ENCODE measurements around the gene ARIH1. TPM values are rescaled to one million over a fixed set of nuclear protein-coding genes. Genes with fewer than 3 reads are reported as not detected.
"Not testable (repeated sequence)": the region's sequence is repeated elsewhere in the genome, so short reads cannot be mapped to it uniquely, and the experiment has no call there.

The ARIH1 gene, protein sequence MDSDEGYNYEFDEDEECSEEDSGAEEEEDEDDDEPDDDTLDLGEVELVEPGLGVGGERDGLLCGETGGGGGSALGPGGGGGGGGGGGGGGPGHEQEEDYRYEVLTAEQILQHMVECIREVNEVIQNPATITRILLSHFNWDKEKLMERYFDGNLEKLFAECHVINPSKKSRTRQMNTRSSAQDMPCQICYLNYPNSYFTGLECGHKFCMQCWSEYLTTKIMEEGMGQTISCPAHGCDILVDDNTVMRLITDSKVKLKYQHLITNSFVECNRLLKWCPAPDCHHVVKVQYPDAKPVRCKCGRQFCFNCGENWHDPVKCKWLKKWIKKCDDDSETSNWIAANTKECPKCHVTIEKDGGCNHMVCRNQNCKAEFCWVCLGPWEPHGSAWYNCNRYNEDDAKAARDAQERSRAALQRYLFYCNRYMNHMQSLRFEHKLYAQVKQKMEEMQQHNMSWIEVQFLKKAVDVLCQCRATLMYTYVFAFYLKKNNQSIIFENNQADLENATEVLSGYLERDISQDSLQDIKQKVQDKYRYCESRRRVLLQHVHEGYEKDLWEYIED
- total RNA-seq = 163 TPM
- long read RNA-seq, full-length matches to known transcripts = 11 of 13 reads
- long read RNA-seq, partial matches to known transcripts = 1 of 13 reads
- long read RNA-seq, other reads (novel, unspliced or antisense) = 1 of 13 reads

DNA sequence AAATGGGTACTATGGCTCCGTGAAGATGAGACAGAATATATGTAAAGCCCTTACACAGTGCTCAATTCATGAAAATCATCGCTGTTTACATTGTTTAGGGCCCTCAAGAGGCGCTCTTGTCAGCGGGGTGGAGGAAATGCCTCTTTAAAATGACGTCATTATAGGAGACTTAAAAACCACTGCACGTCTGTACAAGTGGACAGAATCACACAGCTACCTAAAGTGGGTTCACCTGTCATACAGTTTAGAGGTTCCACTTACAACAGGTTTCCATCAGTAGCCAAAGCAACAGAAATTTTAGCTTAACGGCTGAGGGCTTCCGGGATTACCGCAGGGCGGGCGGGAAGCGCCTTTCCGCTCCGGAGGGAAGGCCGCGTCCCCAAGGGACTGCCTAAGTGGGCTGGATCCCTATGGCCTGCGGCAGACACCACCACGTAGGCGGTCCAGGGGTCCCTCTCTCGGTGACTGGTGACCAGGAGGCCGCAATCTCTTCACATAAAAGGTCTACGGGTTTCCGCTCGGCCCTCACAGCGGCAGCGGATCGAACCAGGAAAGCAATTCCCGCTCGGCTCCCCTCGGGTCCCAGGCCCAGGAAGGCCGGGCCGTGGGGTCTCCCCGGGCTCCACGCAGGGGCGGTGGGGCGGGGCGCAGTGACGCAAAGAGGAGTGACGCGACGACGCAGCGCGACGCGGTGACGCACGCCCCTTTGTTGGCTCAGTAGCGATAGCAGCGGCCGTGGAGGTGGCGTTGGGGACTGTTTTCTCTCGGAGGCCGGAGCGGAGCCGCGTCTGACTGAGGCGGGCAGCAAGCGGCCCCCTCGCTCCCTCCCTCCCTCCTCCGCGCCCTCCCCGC, at the start of gene ARIH1:
Gene ARIH1, plus strand, starts transcription at position 717 of the 852 bp plus-strand sequence. CDS start 310 bp downstream, outside the sequence.
- DNase-seq (ENCODE audit: missing footprints) (peak; percentile 98), ATAC-seq (peak; percentile 98)
- intact Hi-C loops (cut with DNase I) = loop anchor here (2.0 to 10.0 kb wide), 2 partner anchors 97 to 199 kb away; partner anchors contain the start of genes HEXA and PARP6

- ATAC-seq (no peak), DNase-seq (ENCODE audit: missing footprints) (no peak)
- intact Hi-C loops (cut with DNase I) = no loop called here
Observed at GRCh38 chr15:72426753-72427152, 47.4 kb upstream of the ARIH1 start.

- intact Hi-C loops (cut with DNase I) = no loop called here
- ATAC-seq = no peak
- no peak for DNase-seq (ENCODE audit: missing footprints)
Observed at GRCh38 chr15:72437650-72438316, 36.3 kb upstream of the ARIH1 start.

DNA sequence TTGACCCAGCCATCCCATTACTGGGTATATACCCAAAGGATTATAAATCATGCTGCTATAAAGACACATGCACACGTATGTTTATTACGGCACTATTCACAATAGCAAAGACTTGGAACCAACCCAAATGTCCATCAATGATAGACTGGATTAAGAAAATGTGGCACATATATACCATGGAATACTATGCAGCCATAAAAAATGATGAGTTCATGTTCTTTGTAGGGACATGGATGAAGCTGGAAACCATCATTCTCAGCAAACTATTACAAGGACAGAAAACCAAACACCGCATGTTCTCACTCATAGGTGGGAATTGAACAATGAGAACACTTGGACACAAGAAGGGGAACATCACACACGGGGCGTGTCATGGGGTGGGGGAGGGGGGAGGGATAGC, 31.3 kb upstream of the ARIH1 start:
- DNase-seq (ENCODE audit: missing footprints); ATAC-seq; intact Hi-C loops (cut with DNase I): not testable (repeated sequence)

DNA sequence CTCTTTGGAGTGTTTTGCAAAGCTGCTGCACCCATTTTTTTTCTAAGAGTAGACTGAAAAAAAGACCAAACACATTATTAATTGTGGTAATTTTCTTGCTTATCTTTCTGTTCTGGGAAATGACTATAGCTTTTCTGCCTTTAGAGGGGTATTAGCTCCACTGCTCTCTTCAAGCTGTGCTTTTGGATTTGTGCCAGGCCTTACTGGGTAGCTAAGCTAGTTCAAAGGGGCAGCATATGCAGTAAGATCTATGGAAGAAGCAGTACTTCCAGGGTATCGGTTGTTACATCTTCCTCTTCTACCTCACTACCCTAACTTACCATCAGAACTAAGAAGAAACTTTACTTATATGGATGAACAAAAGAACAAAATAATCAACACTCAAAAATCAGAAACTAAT, 28.7 kb upstream of the ARIH1 start:
- no peak for ATAC-seq
- no peak for DNase-seq (ENCODE audit: missing footprints)
- intact Hi-C loops (cut with DNase I) = no loop called here

DNA sequence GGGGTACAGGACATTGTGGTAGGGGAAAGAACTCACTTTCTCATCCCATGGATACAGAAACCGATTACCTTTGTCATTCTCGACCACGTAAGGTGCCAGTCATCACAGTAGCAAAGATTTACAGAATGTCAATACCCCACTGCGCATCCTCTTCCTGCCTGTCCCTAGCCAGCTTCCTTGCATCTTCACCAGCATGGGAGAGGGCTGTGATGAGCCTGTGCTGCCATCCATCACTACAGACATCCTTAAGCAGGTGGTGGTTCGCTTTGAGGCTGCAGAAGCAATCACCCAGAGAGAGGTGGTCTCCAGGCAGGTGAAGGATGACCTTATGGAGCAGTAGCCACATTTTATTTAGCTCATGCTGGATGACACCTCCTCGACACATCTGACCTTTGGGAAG, 23.3 kb upstream of the ARIH1 start:
- no peak for DNase-seq (ENCODE audit: missing footprints)
- intact Hi-C loops (cut with DNase I) = no loop called here
- ATAC-seq = no peak

DNA sequence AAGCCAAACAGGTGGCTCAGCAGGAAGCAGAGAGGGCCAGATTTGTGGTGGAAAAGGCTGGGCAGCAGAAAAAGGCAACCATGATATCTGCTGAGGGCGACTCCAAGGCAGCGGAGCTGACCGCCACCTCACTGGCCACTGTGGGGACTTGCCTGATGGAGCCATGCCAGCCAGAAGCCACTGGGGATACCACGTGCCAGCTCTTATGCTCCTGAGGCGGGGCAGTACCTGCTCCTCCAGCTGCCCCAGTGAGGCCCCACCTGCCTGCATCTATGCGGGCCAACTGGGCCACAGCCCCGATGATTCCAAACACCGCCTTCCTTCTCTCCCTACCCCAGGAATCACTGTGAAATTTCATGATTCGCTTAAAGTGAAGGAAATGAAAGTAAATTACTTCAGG, 22.9 kb upstream of the ARIH1 start:
- no peak for ATAC-seq
- intact Hi-C loops (cut with DNase I) = no loop called here
- no peak for DNase-seq (ENCODE audit: missing footprints)

DNA sequence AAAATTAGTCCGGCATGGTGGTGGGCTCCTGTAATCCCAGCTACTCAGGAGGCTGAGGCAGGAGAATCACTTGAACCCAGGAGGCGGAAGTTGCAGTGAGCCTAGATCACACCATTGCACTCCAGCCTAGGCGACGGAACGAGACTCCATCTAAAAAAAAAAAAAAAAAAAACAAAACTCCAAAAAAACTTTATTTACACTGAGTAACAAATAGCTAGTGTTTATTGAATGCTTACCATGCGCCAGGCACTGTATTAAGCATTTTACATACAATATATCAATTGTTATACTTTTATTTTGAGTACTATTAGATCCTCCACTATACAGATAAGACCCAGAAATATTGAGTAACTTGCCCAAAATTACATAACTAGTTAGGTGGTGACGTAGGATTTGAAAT, 17.4 kb upstream of the ARIH1 start:
- no peak for ATAC-seq
- intact Hi-C loops (cut with DNase I) = loop anchor here (5.0 kb wide), 1 partner anchor 69 kb away; no protein-coding TSS in a partner anchor

DNA sequence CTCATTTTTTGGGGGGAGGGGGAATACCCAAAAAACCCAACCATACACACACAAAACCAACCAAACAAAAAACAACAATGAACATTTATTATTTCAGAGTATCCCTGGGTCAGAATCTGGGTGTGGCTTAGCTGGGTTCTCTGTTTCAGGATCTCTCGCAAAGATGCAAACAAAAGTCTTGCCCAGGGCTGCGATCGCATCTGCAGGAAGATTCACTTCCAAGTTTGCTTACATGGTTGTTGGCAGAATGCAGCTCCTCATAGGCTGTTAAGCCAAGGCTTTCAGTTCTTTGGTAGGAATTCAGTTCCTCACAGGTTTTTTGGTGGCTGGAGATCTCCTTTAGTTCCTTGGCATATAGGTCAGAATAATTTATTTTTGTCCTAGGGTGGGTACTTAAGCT, 13.7 kb upstream of the ARIH1 start:
- DNase-seq (ENCODE audit: missing footprints) = no peak
- intact Hi-C loops (cut with DNase I) = no loop called here
- no peak for ATAC-seq

More for the DNA sequence above, 17.4 kb upstream of the ARIH1 start:
- no peak for DNase-seq (ENCODE audit: missing footprints)

DNA sequence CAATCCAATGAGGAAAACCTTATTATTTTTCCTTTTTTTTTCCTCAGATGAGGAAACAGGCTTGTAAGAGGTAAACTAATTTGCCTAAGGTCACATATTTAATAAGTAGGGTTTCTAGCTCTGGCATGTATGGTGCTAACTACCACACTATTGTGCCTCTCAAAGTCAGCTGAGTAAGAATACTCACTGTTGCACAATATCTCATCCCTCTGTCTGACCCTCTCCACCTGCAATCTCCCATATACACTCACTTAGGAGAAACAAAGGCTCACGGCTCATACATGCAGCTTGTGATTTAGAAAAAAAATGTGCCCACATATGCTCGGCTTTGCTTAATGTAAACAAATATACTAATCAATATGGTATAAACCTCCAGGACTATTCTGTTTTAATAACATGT, 10.4 kb upstream of the ARIH1 start:
- intact Hi-C loops (cut with DNase I) = no loop called here
- ATAC-seq = no peak
- no peak for DNase-seq (ENCODE audit: missing footprints)

- intact Hi-C loops (cut with DNase I) = no loop called here
- ATAC-seq (no peak), DNase-seq (ENCODE audit: missing footprints) (no peak)
Observed at GRCh38 chr15:72464251-72464650, 9.9 kb upstream of the ARIH1 start.

GRCh38 chr15:72468103-72468502, 6.0 kb upstream of the ARIH1 start:
- intact Hi-C loops (cut with DNase I) = no loop called here
- ATAC-seq (no peak), DNase-seq (ENCODE audit: missing footprints) (no peak)

DNA sequence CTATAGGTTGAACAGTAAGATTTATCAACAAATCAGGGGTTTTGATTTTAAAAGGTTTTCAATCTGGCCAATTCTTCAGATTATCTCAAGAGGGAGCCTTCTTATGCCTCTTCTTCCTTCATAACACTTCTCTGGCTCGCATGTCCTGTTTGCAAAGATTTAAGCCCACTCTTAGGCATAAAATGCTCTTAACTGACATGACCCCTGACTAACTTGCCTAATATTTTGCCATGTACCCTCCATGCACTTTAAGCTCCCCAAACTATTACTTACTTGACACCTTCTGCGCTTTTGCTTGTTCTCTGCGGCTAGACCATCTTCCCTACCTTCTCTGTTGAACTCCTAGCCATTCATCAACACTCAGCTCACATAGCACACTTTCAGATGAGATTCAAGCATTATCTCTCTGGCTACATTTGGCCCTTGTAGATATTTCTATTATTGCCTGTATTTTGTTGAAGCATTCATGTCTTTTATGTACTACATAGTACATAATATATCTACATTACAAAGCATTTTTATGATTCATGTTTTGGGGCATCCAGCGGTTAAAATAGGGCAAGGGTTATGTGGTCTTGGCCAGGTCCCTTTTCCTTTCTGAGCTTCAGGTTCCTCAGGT, 1.0 kb upstream of the ARIH1 start:
- ATAC-seq (no peak), DNase-seq (ENCODE audit: missing footprints) (no peak)
- intact Hi-C loops (cut with DNase I) = loop anchor here (10.0 kb wide), 1 partner anchor 198 kb away; the partner anchor contains the start of gene PARP6

GRCh38 chr15:72474466-72474911, 359 bp downstream of the ARIH1 start:
- ATAC-seq (peak; percentile 5), DNase-seq (ENCODE audit: missing footprints) (no peak)
- intact Hi-C loops (cut with DNase I) = loop anchor here (2.0 to 10.0 kb wide), 2 partner anchors 98 to 200 kb away; partner anchors contain the start of genes HEXA and PARP6

DNA sequence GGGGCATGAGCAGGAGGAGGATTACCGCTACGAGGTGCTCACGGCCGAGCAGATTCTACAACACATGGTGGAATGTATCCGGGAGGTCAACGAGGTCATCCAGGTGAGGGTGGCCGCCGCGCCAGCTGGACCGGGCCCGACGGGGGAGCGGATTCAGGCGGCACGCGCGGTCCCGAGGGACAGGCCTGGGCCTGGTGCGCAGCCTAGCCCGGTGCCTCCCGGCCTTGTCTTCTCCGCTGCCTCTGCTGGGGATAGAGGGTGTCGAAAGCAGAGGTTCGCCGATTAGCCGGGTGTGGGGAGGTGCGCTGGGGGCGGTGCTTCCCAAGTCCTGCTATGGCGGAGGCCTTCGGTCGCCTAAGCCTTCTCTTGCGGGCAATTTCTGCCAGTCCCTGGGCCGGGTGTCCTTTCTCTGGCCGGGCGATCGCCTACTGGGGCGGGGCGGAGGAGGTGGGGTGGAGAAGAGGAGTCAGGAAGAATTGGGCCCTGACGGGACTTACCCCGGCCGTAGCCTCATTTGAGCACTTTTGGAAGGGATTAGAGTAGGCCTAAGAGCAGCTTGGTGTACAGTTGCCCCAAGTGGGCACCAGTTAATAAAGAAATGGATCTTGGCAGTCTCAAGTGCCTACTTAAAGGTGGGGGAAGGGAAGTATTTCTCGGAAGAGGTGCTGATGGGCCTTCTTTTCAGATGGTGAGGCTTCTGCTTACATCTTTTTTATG, 940 bp downstream of the ARIH1 start:
- DNase-seq (ENCODE audit: missing footprints) (peak; percentile 88), ATAC-seq (peak; percentile 51)
- intact Hi-C loops (cut with DNase I) = loop anchor here (2.0 to 10.0 kb wide), 2 partner anchors 98 to 200 kb away; partner anchors contain the start of genes HEXA and PARP6

DNA sequence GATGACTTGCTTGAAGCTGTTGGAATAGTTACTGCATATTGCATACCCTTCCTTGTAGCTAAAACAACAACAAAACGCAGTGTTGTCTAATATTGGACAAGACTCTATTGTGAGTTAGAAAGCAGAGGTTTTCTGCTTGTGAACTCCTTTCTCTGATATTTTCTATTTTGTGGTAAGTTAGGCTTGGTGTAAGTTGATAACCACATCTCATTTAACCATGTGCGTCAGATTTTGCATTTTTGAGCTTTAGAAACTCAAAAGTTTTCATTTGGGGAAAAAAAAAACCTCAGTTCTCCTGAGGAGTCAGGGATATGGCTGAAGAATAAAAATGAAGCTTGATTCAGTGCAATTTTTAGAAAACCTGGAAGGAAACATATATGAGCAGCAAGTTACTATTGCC, 1.5 kb downstream of the ARIH1 start:
- intact Hi-C loops (cut with DNase I) = loop anchor here (2.0 to 10.0 kb wide), 2 partner anchors 99 to 201 kb away; partner anchors contain the start of genes HEXA and PARP6
- ATAC-seq = no peak
- no peak for DNase-seq (ENCODE audit: missing footprints)

DNA sequence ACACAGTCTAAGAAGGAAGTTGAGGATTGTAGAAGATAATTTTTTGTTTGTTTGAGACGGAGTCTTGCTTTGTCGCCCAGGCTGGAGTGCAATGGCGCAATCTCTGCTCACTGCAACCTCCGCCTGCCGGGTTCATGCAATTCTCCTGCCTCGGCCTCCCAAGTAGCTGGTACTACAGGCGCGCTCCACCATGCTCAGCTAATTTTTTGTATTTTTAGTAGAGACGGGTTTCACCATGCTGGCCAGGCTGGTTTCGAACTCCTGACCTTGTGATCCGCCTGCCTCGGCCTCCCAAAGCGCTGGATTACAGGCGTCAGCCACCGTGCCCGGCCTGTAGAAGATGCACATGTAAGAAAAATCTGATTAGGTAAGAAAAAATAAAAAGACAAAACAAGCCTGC, 2.2 kb downstream of the ARIH1 start:
- not testable (repeated sequence) for DNase-seq (ENCODE audit: missing footprints); ATAC-seq
- intact Hi-C loops (cut with DNase I) = loop anchor here (10.0 kb wide), 1 partner anchor 202 kb away; the partner anchor contains the start of gene PARP6

Measured in Right ventricle myocardium inferior (tissue), 1 donor.